Peyer's patch (tissue), 4 donors: ENCODE data around the gene SRSF5. TPM values are rescaled to one million over a fixed set of nuclear protein-coding genes. Genes with fewer than 3 reads are reported as not detected.
"Not testable (repeated sequence)": the region's sequence is repeated elsewhere in the genome, so short reads cannot be mapped to it uniquely, and the experiment has no call there.

Source experiments
- DNase-seq, 3 donors: peaks; one replicate each; pipeline ENCODE4 v3.0.0-alpha.2; 2017 to 2019
- H3K27ac ChIP-seq, 4 donors: fragments of 200-600 bp; sonication (generic); one replicate each; pipeline ENCODE4 v1.5.1; 2016 to 2019
- H3K27me3 ChIP-seq, 2 donors: fragments of 200-600 bp; sonication (generic); one replicate each; pipeline ENCODE4 v1.5.1; 2019
- H3K36me3 ChIP-seq, 3 donors: fragments of 200-600 bp; sonication (generic); one replicate each; pipeline ENCODE4 v1.5.1; 2016 to 2019
- H3K4me1 ChIP-seq, 4 donors: fragments of 200-600 bp; sonication (generic); one replicate each; pipeline ENCODE4 v1.5.1; 2016 to 2019
- H3K4me3 ChIP-seq, 4 donors: fragments of 200-600 bp; sonication (generic); 1 replicate in 3 of 4; 2 replicates in 1 of 4; pipeline ENCODE4 v1.5.1; 2016 to 2019; ENCODE audit warnings: mild to moderate bottlenecking in 1 of 4
- H3K9me3 ChIP-seq, 4 donors: fragments of 200-600 bp; sonication (generic); one replicate each; pipeline ENCODE4 v1.5.1; 2016 to 2019; ENCODE audit warnings: mild to moderate bottlenecking in 1 of 4
- POLR2A ChIP-seq, 2 donors: fragments of 450-650 bp; IDR thresholded peaks; one replicate each; pipeline ENCODE4 v1.5.1; 2017; ENCODE audit warnings: antibody characterized with exemption in 2 of 2, mild to moderate bottlenecking in 2 of 2, moderate library complexity in 2 of 2
- total RNA-seq, 4 donors: library from RNA; depleted of rRNA; stranded (reverse); fragments of >200 nt; gene quantifications; one replicate each; pipeline ENCODE4 v1.1.0, GENCODE V29; 2016
- TF ChIP-seq, protein P1 (sequence below), 6 experiments: fragments of 450-650 bp in 4 of 6; fragments of 200-600 bp in 2 of 6; sonication (generic) in 1 of 6; IDR thresholded peaks; one replicate each; pipeline ENCODE4 v1.5.1; 2017 to 2019; ENCODE audit warnings: antibody characterized with exemption in 6 of 6, mild to moderate bottlenecking in 3 of 6, moderate library complexity in 1 of 6

Gene SRSF5
- total RNA-seq, 4 donors from 2014 or later: 339 to 528 (median 434) TPM

- TF ChIP-seq, protein P1, sequence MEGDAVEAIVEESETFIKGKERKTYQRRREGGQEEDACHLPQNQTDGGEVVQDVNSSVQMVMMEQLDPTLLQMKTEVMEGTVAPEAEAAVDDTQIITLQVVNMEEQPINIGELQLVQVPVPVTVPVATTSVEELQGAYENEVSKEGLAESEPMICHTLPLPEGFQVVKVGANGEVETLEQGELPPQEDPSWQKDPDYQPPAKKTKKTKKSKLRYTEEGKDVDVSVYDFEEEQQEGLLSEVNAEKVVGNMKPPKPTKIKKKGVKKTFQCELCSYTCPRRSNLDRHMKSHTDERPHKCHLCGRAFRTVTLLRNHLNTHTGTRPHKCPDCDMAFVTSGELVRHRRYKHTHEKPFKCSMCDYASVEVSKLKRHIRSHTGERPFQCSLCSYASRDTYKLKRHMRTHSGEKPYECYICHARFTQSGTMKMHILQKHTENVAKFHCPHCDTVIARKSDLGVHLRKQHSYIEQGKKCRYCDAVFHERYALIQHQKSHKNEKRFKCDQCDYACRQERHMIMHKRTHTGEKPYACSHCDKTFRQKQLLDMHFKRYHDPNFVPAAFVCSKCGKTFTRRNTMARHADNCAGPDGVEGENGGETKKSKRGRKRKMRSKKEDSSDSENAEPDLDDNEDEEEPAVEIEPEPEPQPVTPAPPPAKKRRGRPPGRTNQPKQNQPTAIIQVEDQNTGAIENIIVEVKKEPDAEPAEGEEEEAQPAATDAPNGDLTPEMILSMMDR (IDR thresholded peaks at IDR 0.05): no peak
- TF ChIP-seq POLR2A (IDR thresholded peaks at IDR 0.05): no peak
- Histone ChIP-seq H3K4me3 (no peak overlapping the region), H3K27ac (no peak overlapping the region)
Measured at GRCh38 chr14:69811868-69812252, 44.9 kb downstream of the SRSF5 start.

DNA sequence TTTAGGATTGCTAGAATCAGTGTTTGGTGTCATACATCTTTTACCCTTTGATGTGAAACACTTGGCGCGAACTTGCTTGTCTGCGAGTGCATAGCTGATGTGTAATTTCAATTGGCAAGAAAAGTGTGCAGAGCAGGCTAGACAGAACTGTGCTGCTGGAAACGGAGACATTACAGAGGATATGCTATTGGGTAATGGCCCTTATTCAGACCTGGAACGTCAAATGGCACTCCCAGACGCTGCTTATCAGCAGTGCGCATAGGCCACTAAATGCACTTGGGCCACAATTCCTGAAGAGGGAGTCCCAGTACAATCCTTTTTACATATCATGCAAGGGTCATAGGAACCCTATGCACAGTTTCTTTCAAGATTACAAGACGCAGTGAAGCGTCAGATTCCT, 45.8 kb downstream of the SRSF5 start:
- Histone ChIP-seq H3K9me3 (no peaks in the 10 kb centered on the region), H3K27ac (no peak overlapping the region), H3K27me3 (no peaks in the 10 kb centered on the region), H3K36me3 (no peaks in the 10 kb centered on the region), H3K4me3 (no peak overlapping the region), H3K4me1 (no peaks in the 10 kb centered on the region)
- no peak for DNase-seq
- TF ChIP-seq, protein P1 (IDR thresholded peaks at IDR 0.05): peak in 3 of 6 experiments; percentile 34 to 46 (median 34)
- no peak for TF ChIP-seq POLR2A (IDR thresholded peaks at IDR 0.05)

More at GRCh38 chr14:69811868-69812252, 44.9 kb downstream of the SRSF5 start:
- H3K27me3 ChIP-seq: no peaks in the 10 kb centered on the region
- DNase-seq: no peak
- no peaks in the 10 kb centered on the region for H3K9me3 ChIP-seq
- H3K36me3 ChIP-seq: no peaks in the 10 kb centered on the region
- H3K4me1 ChIP-seq: no peaks in the 10 kb centered on the region

GRCh38 chr14:69813346-69813745, 46.4 kb downstream of the SRSF5 start:
- H3K27me3 ChIP-seq, DNase-seq, H3K4me3 ChIP-seq, H3K27ac ChIP-seq, H3K9me3 ChIP-seq, H3K36me3 ChIP-seq, H3K4me1 ChIP-seq: not testable (repeated sequence)

DNA sequence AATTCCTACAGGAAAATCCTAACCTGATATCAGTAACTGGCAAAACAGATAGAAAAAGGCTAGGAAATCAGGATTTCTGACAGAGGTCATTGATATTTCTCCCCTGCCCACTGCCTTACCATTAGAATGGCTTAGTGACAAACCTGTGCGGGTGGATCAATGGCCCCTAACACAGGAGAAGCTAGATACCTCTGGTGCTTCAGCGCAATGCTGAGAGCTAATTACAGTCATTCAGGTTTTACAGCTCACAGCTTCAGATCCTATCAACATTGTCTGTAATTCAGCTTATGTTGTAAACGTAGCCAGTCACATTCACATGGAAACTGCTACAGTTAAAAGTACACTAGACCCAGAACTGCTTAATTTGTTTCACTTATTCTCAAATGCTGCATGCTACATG, 47.5 kb downstream of the SRSF5 start:
- Histone ChIP-seq H3K9me3 (no peaks in the 10 kb centered on the region), H3K4me1 (peaks cover 0 to 6% (median 0%) of the 10 kb centered on the region in 4 donors), H3K27me3 (no peaks in the 10 kb centered on the region), H3K36me3 (no peaks in the 10 kb centered on the region), H3K27ac (no peak overlapping the region), H3K4me3 (no peak overlapping the region)
- no peak for TF ChIP-seq POLR2A (IDR thresholded peaks at IDR 0.05)
- TF ChIP-seq, protein P1 (IDR thresholded peaks at IDR 0.05): no peak
- DNase-seq: no peak

DNA sequence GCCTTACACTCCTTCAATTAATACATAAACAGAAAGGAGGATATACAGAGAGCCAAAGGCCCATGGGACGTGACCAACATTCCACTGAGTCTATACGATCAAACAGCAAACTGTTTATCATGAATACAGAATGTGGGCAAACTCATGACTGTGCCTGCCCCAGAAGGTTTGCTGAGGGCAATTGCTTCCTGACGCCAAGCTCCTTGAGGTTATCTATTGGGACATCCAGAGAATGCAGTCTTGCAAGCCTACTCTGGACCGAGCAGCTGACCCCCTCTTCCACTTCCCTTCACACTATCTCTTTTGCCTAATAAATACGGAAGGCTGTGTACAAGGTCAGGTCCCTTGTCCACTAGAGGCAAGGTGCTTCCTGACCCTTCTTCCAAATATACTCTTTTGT, 48.6 kb downstream of the SRSF5 start:
- Histone ChIP-seq H3K4me1 (peaks cover 0 to 6% (median 0%) of the 10 kb centered on the region in 4 donors), H3K9me3 (no peaks in the 10 kb centered on the region), H3K4me3 (no peak overlapping the region), H3K27ac (no peak overlapping the region), H3K27me3 (no peaks in the 10 kb centered on the region), H3K36me3 (no peaks in the 10 kb centered on the region)
- TF ChIP-seq POLR2A (IDR thresholded peaks at IDR 0.05): no peak
- TF ChIP-seq, protein P1 (IDR thresholded peaks at IDR 0.05): no peak
- no peak for DNase-seq

DNA sequence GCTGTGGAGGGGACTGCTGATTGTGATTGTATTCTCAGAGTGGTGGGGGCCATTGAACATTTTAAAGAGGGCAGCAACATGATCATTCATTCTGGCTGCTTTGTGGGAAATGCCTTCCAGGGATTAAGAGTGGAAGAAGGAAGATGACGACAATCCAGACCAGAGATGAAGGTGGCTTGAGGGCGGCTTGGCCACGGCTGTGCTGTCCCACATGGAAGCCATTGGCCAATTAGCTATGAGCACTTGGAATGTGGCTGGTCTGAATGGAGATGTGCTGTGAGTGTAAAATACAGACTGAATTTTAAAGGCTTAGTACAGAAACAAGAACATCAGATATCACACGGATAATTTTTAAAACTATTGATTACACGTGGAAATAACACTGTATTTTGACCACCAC, 49.3 kb downstream of the SRSF5 start:
- no peaks in the 10 kb centered on the region for H3K27me3 ChIP-seq
- no peaks in the 10 kb centered on the region for H3K36me3 ChIP-seq
- no peak overlapping the region for H3K4me3 ChIP-seq
- H3K9me3 ChIP-seq: no peaks in the 10 kb centered on the region
- H3K4me1 ChIP-seq: peaks cover 0 to 6% (median 0%) of the 10 kb centered on the region in 4 donors
- TF ChIP-seq, protein P1 (IDR thresholded peaks at IDR 0.05): no peak
- no peak for TF ChIP-seq POLR2A (IDR thresholded peaks at IDR 0.05)
- no peak for DNase-seq
- H3K27ac ChIP-seq: no peak overlapping the region
